GM12874 (cell line): ENCODE measurements around the gene APBB1IP.

Source experiments
- CTCF ChIP-seq: IDR thresholded peaks from 2 replicates; pipeline ENCODE4 v1.5.1; 2011; ENCODE audit warnings: low read depth, mild to moderate bottlenecking, control low read depth, low read length, moderate library complexity; ENCODE audit not compliant: insufficient read depth

Gene APBB1IP

GRCh38 chr10:26543567-26544306, 105.6 kb downstream of the APBB1IP start:
- TF ChIP-seq CTCF, result no peak

- TF ChIP-seq CTCF, result no peak
Observed at GRCh38 chr10:26544932-26545331, 106.8 kb downstream of the APBB1IP start.

GRCh38 chr10:26550774-26551526, 112.8 kb downstream of the APBB1IP start:
- TF ChIP-seq CTCF, result peak; percentile 28; the same call in 1 of the 2 replicates

GRCh38 chr10:26554246-26554645, 116.1 kb downstream of the APBB1IP start:
- TF ChIP-seq CTCF, result no peak

- no peak for TF ChIP-seq CTCF
Observed at GRCh38 chr10:26555719-26556368, 117.7 kb downstream of the APBB1IP start.

GRCh38 chr10:26556748-26557640, 118.9 kb downstream of the APBB1IP start:
- peak; percentile 87 for TF ChIP-seq CTCF
